Hepatocyte (in vitro differentiated cells): Measurements from ENCODE around the gene LSM12. TPM values are rescaled to one million over a fixed set of nuclear protein-coding genes. Genes with fewer than 3 reads are reported as not detected.

ENCODE experiments used
- DNase-seq: peaks from one replicate; pipeline ENCODE4 v3.0.0-alpha.2; 2016; ENCODE audit warnings: low spot score
- H2AFZ ChIP-seq: fragments of 200-600 bp; sonication (generic); 2 replicates; pipeline ENCODE4 v1.6.0; 2016; ENCODE audit warnings: antibody characterized with exemption, mild to moderate bottlenecking
- H3K27ac ChIP-seq: fragments of 200-600 bp; sonication (generic); 2 replicates; pipeline ENCODE4 v1.5.1; 2016; ENCODE audit warnings: mild to moderate bottlenecking
- H3K27me3 ChIP-seq: fragments of 200-600 bp; sonication (generic); 2 replicates; pipeline ENCODE4 v1.6.1; 2016
- H3K36me3 ChIP-seq: fragments of 200-600 bp; sonication (generic); replicated peaks from 2 replicates; pipeline ENCODE4 v1.5.1; 2016; ENCODE audit warnings: low read depth; ENCODE audit not compliant: insufficient read depth
- H3K4me1 ChIP-seq: fragments of 200-600 bp; sonication (generic); 2 replicates; pipeline ENCODE4 v1.5.1; 2016; ENCODE audit warnings: mild to moderate bottlenecking, moderate library complexity; ENCODE audit not compliant: insufficient read depth
- H3K4me2 ChIP-seq: fragments of 200-600 bp; sonication (generic); 2 replicates; pipeline ENCODE4 v1.6.0; 2016
- H3K4me3 ChIP-seq: fragments of 200-600 bp; sonication (generic); 2 replicates; pipeline ENCODE4 v1.5.1; 2016; ENCODE audit warnings: mild to moderate bottlenecking
- H3K79me2 ChIP-seq: fragments of 200-600 bp; sonication (generic); 2 replicates; pipeline ENCODE4 v1.6.0; 2017; ENCODE audit warnings: mild to moderate bottlenecking
- H3K9me2 ChIP-seq: fragments of 200-600 bp; sonication (generic); replicated peaks from 2 replicates; pipeline ENCODE4 v1.6.0; 2017; ENCODE audit warnings: mild to moderate bottlenecking; ENCODE audit not compliant: insufficient read depth
- H3K9me3 ChIP-seq: fragments of 200-600 bp; sonication (generic); 2 replicates; pipeline ENCODE4 v1.5.1; 2016; ENCODE audit warnings: low read depth, mild to moderate bottlenecking
- H4K20me1 ChIP-seq: fragments of 200-600 bp; sonication (generic); 2 replicates; pipeline ENCODE4 v1.6.0; 2016; ENCODE audit warnings: mild to moderate bottlenecking; ENCODE audit not compliant: insufficient read depth, poor library complexity, severe bottlenecking
- CTCF ChIP-seq: fragments of 200-600 bp; sonication (generic); IDR thresholded peaks from 2 replicates; pipeline ENCODE4 v1.5.1; 2016; ENCODE audit warnings: antibody characterized with exemption, mild to moderate bottlenecking; ENCODE audit not compliant: poor library complexity
- EZH2 ChIP-seq: fragments of 200-600 bp; sonication (generic); IDR thresholded peaks from 2 replicates; pipeline ENCODE4 v1.6.1; 2016; ENCODE audit warnings: antibody characterized with exemption, mild to moderate bottlenecking, borderline replicate concordance
- EZH2phosphoT487 ChIP-seq: fragments of 200-600 bp; sonication (generic); IDR thresholded peaks from one replicate; pipeline ENCODE4 v1.6.1; 2018; ENCODE audit warnings: antibody characterized with exemption, mild to moderate bottlenecking, low read depth, moderate library complexity; ENCODE audit not compliant: unreplicated experiment, severe bottlenecking
- WGBS: methylation state at CpG from one replicate; pipeline ENCODE4 v1.1.6; 2016; ENCODE audit warnings: low lambda C conversion rate; ENCODE audit errors: missing lambda C conversion rate; 5-methylcytosine and 5-hydroxymethylcytosine counted together
- polyA plus RNA-seq: library from polyadenylated mRNA; unstranded; fragments of >200 nt; fragmentation: Nextera tagmentation; extraction: Ambion mirVana; gene quantifications from 2 replicates; pipeline ENCODE4 v1.2.1, GENCODE V29; 2016
- total RNA-seq: library from RNA; depleted of rRNA; stranded (reverse); fragments of >200 nt; gene quantifications from 2 replicates; pipeline ENCODE4 v1.2.3, GENCODE V29; 2014

Gene LSM12
- total and polyA plus RNA-seq, 2 experiments from 2014 or later, result 40.4 to 44.5 TPM

DNA sequence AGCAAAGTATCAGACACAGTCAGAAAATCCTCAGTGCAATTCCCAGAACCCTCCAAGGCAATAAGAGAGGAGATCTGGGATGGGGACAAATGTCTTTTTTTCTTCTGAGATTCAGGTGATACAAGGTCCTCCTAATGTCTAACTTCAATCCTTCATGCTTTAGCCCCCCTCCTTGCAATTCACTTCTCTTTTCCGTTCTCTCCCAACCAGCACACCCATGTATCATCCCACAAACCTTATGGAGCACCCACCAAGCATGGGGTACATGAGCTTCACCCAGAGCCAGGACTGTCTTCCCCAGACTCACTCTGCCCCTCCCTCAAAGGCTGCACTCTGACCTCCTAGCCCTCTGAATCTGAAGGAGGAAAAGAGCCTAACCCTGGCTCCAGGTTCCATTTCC lies 46.9 kb upstream of the LSM12 start:
- H3K27ac ChIP-seq, result no peak overlapping the region
- H3K9me3 ChIP-seq, result no peaks in the 10 kb centered on the region
- WGBS, result 96% methylated on average over 1 of the region's 1 CpG
- DNase-seq, result no peak
- H2AFZ ChIP-seq, result no peak overlapping the region
- no peak overlapping the region for H3K4me2 ChIP-seq
- no peak for TF ChIP-seq EZH2
- no peak for TF ChIP-seq EZH2phosphoT487
- no peak for TF ChIP-seq CTCF
- no peaks in the 10 kb centered on the region for H3K27me3 ChIP-seq
- H4K20me1 ChIP-seq, result peaks cover 11% of the 10 kb centered on the region
- peaks cover 24% of the 10 kb centered on the region for H3K79me2 ChIP-seq
- no peak overlapping the region for H3K4me3 ChIP-seq
- H3K36me3 ChIP-seq, result no peaks in the 10 kb centered on the region
- H3K9me2 ChIP-seq, result no peaks in the 10 kb centered on the region
- peaks cover 28% of the 10 kb centered on the region for H3K4me1 ChIP-seq

GRCh38 chr17:44112284-44113280 lies 46.1 kb upstream of the LSM12 start:
- no peak for DNase-seq
- Histone ChIP-seq H3K4me3 (no peak overlapping the region), H3K9me3 (no peaks in the 10 kb centered on the region), H3K36me3 (no peaks in the 10 kb centered on the region), H3K79me2 (peaks cover 24% of the 10 kb centered on the region), H3K27ac (peak overlapping the region; percentile 63), H3K9me2 (no peaks in the 10 kb centered on the region), H4K20me1 (peaks cover 11% of the 10 kb centered on the region), H3K27me3 (no peaks in the 10 kb centered on the region), H2AFZ (no peak overlapping the region), H3K4me2 (no peak overlapping the region), H3K4me1 (peaks cover 36% of the 10 kb centered on the region)
- TF ChIP-seq CTCF, result no peak
- TF ChIP-seq EZH2, result no peak
- TF ChIP-seq EZH2phosphoT487, result no peak
- 93% methylated on average over 4 of the region's 4 CpGs for WGBS

DNA sequence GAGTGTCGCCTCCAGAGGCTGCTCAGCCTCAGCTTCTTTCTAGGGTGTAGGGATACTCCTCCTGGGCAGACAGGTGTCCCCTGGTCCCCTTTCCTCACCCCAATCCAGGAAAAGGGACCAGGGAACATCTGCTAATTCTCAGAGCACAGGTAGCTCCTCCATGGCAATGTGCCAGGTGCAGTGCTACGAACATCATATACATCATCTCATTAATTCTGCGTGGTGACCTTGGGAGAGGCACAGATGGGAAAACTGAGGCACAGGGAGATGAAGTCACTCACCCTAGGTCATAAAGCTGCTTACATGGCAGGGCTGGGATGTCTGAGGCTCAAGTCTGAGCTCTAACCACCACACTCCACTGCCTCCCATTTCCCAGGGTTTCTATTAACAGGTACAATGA lies 45.3 kb upstream of the LSM12 start:
- H2AFZ ChIP-seq, result no peak overlapping the region
- no peaks in the 10 kb centered on the region for H3K9me2 ChIP-seq
- no peaks in the 10 kb centered on the region for H3K9me3 ChIP-seq
- DNase-seq, result no peak
- no peaks in the 10 kb centered on the region for H3K27me3 ChIP-seq
- H3K4me1 ChIP-seq, result peaks cover 37% of the 10 kb centered on the region
- 88% methylated on average over 3 of the region's 3 CpGs for WGBS
- H3K36me3 ChIP-seq, result no peaks in the 10 kb centered on the region
- no peak overlapping the region for H3K4me3 ChIP-seq
- H3K4me2 ChIP-seq, result peak overlapping the region; percentile 80
- TF ChIP-seq EZH2 (no peak), CTCF (no peak), EZH2phosphoT487 (no peak)
- peaks cover 8% of the 10 kb centered on the region for H4K20me1 ChIP-seq
- H3K27ac ChIP-seq, result peak overlapping the region; percentile 63
- peaks cover 30% of the 10 kb centered on the region for H3K79me2 ChIP-seq
